NCI-H526 treated with DMSO at 0.1 percent for 48 hours (cell line): Measurements from ENCODE around the gene HMX2.

Experiments used
- DNase-seq: peaks from one replicate; lab custom pipeline; 2025; lab: John Stamatoyannopoulos, UW

The HMX2 gene, protein sequence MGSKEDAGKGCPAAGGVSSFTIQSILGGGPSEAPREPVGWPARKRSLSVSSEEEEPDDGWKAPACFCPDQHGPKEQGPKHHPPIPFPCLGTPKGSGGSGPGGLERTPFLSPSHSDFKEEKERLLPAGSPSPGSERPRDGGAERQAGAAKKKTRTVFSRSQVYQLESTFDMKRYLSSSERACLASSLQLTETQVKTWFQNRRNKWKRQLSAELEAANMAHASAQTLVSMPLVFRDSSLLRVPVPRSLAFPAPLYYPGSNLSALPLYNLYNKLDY

DNA sequence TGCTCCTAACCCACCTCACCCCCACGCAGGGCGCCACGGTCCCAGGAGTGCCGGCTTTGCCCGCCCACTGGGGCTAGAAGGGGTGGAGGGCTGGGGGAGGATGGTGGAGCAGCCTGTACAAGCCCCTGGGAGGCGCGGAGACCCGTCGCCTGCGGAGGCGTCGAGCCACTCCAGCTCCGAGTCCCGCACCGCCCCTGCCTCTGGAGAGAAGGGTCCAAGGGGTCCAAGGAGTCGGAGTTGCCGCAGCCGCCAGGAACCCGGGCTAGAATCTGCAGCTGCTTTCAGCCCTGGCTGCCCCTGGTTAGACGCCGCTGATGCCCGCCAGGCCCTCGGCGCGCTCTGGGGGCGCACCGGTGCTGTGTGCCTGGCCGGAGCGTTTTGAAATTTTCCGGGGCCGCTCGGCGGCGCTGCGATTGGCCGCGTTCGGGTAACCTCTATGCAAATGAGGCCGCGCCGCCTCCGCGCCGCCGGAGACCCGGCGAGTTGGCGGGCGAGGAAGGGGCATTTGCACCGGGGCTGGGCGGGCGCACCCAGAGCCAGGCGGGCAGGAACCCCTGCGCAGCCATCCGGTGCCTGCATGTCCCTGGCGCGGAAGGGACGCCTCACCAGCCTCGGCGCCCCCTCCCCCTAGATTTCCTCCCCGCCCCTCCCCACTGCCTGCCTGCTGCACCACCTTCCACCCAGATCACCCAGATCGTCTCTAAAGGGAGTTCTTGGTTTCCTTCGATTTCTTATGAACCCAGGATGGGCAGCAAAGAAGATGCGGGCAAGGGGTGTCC is at the start of gene HMX2:
Gene HMX2 (plus strand): TSS at position 502 of the 779 bp plus-strand sequence. CDS start 243 bp downstream, at position 745.
- peak; percentile 57 for DNase-seq

DNA sequence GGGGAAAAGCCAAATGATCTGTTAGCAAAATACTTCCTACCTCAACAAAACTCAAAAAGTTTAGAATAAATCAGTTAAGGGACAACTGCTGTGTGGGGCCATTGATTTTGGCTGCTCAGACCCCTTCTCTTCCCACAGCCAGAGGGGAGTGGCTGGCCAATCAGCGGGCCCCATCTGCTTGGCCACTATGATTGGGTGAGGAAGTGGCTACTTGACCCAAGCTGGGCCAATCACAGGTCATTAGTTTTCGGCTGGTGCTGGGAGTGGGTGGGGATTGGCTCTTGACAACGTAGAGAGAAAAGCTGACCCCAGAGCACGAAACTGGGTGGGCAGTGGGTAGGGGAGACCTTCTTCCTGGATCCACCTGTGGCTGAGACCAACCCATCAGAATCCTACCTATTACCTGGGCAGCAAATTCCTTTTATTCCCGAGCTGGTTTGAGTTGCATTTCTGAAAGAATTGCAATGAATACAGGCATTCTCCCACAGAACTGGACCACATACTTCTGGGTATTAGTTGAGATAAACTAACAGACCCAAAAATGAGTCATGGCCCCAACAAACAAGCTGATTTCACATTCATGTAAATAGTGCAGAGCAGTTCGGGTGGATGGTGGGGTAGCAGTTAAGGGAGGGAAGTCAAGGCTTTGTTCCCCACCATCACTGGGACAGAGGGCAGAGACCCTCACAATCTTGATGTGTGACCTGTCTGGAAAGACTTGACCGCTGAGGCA is 47.7 kb upstream of the HMX2 start:
- DNase-seq, result no peak

DNA sequence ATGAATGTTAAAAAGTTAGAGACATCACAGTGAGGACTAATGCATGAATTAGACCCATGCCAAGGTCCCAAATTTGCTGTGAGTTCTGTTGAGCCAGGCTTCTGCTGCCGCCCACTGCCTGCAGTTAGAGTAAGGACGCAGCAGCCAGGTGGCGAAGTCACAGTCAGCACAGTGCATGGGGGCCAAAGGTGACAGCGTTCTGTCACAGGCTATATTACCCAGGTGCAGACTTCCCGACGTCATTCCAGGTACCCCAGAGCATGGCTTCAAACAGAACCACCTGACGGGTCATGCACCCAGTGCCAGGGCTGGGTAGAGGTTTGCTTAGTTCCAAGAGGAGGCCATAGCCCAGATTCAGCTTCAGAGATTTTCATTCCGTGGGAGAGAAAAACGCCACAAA is 46.1 kb upstream of the HMX2 start:
- DNase-seq, result no peak

DNA sequence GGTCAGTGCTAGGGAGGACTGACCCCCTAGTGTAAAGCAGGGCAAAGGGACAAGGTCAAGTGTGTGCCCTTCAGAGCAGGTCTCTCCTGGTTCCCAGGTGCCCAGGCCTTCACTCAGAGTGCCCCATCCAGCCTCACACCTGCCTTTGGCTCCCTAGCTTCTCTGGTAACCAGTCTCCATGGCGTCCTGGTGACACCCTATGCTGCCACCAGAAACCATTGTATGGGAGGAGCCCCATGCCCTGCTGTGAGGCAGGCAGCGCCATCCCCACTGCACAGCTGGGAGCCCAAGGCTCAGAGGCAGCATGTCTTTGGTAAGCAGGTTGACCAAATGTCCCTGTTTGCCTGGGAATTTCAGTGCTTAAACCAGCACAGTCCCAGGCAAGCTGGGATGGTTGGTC is 45.3 kb upstream of the HMX2 start:
- DNase-seq, result no peak

DNA sequence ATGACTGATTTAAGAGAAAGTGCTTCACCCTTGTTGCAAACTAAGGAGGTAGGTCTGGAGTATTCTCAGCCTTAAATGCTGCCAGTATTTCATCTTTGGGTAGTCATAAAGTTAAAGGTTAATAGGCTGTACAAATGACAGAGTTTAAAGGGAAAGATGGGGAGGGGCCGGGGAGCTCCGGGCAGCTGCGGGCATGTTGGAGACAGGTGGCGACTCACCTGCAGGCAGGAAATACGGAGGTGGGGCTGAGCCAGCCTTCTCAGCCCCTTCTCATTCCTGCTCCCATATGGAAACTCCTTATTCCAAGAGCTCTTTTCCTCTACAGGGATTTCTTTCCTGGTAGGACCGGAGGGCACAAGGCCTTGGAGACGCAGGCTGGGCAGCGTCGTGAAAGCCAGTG is 44.0 kb upstream of the HMX2 start:
- peak; percentile 28 for DNase-seq

DNA sequence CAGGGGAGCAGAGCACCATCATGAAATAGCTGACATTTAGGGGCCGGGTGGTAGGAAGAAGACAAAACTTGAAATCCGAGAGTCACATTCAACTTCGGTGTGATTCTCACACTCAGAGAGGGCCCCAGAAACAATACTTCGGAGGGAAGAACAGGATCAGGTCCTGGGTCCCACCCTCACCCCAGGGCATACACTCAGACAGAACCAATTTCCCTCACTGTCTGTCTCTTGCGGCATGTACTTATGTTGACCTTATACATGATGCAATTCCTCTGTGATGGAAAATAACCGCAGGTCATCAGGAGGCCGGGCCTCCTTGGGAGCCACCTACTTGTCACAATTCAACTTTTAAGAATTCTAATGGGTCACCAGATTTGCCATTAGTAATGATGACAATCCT is 38.5 kb upstream of the HMX2 start:
- no peak for DNase-seq

DNA sequence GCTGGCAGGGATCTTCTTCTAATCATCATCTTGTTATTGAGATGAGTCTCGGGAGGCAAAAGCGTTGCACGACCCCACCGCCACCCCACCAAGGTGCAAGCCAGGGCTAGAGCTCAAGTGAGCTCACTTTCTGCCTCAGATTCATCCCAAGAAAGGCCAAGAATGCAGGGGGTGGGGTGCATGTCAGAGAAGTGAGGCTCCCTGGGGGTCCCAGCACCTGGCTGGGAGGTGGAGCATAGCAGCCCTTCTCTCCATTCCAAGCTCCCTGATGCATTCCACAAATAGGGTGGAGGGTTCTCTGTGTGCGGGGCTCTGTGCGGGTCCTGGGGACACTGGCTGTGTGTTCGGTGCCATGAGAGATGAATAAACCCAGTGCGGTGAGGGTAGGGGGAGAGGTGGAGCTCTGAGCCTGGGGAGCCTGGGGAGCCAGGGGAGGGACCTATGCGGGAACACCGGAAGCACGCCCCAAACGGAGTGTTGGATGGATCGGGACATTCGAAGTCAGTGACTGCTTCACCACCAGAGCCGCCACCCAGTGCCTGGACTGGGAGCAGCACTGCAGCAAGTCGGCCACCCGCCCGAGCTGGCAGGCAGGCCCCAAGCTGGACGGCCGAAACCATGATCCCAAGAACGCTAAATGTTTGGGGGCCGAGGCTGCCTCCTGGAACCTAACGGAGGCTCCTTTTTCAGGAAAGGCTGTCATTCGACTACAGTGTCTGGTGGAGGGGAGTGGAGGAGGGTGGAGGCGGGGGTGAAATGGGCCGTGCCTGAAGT is 30.1 kb upstream of the HMX2 start:
- no peak for DNase-seq

DNA sequence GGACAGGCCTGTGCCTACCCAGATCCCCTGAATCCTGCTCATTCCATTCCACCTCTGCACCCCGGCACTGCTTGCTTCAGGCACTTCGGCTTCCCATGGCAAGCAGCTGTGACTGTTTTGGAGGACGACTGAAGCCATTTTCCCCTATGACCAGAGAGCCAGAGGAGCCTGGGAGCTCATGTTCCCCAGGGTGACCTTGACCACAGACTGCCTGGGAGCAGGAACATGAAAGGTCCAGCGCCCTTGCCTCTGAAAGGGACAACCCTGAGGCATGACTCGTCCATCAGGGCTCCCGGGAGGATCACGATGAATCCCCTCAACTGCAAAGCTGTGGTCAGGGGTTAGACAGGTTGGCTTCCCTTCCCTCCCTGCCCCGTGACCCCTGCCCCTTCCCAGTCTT is 28.9 kb upstream of the HMX2 start:
- no peak for DNase-seq

DNA sequence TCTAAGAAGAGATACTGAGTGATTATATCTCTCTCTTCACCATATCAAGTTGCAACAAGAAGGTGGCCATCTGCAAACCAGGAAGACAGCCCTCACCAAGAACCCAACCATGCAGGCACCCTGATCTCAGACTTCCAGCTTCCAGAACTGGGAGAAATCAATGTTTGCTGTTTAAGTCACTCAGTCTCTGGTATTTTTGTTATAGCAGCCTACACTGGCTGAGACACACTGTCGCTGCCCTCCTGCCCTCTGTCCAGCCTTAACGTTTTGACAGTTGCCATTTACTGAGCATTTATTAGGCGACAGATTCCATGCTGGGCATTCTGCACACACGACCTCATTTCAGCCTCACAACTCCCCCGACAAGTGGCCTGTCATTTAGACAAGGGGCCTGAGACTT is 21.7 kb upstream of the HMX2 start:
- no peak for DNase-seq

DNA sequence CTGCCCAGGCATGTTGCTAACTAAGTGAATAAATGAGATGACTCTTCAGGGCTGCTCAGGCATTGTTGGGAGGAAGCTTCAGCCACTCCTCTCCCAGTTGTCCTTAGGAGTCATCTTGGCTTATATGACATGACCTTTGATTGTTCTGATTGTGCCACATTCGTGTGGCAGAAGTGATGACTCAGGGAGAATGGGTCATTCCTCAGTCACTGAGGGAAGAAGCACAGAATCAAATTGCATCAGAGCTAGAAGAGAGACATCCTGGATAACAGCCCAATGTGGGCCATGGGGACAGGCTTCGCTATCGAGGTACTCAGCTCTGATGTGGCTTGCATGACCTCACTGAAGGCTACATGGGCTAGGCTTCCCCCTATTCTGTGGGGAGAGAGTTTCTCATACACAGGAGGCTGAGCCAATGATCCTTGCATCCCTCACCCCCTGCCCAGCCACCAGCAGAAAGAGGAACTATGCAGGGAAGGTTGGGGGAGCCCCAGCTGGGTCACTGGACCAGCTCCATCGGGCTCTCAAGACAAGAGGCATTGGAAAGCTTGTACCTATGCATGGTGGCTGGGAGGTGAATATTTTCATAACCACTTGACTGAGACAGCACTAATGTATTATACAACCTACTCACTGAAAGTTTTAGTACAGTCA is 18.2 kb upstream of the HMX2 start:
- no peak for DNase-seq

DNA sequence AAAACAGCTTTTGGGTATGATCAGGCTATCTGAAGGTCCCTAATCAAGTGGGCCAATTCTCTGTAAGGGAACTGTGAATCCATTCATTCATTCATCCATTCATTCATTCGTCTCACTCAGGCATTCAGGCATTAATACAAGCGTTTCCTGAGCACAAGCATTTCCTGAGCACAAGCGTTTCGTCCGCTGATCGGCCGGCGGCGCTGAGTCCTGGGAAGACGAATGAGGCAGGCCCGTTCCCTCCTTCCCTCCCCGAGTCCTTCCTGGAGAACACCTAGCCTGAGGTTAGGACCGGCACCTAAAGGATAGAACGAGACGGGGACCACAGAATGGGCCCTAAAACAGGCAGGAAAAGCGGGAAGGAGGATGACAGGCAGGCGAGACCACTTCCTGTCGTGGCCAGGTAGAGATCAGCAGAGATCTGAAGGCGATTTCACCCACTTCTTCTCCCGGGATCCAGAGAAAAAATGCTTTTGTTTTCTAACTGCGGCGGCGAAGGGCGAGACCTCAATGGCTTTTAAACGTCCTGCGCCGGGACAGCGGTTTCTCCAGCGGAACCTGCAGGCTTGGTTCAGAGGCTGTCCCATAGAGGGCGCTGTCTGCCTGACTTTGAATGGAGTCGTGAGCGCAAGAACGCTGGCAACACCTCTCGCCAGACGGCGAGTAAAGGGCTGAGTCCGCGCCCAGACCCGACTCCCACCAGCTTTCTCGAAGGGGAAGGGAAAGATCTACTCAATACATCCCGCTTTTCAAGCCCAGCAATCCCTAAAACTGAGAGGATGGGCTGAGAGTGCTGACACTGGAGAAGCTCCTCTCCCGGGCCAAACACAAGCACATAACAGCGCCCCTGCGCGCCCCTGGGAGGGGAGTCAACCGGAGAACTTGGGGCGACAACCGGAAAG is 15.1 kb upstream of the HMX2 start:
- DNase-seq, result peak; percentile 86

DNA sequence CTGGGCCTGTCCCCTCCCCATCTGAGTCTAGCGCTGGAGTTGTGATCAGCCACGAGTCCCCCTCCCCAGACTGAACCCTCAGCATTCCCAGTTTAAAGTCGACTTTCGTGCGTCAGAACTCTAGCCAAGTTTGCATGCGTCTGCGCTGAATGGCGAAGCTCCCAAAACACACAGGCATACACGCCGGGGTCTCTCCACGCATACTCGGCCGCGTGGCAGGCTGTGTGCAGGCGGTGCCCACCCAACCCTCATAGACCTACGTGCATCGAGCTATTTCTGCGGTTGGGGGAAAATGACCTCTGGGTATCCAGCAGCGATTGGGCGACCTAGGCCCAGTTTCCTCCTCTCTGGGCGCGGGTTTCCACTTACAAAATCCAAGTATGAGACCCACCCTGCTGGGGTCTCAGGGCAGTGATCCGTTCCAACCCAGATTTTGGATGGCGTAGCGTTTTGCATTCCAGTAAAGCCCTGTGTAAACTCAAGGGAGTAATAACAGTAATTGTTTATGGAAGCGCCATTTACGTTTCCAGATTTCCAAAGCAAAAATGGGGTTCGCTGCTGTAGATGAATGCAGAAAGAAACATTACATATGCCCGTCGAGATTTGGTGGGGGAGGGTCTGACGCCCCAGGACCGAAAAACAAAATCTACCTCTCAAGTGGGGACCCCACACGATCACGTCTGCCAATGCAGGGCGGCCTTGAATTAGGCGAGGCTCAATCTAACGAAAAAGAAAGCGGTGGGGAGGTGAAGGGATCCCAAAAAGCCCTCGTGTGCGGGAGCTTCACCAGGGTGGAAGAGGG is 14.2 kb upstream of the HMX2 start:
- no peak for DNase-seq

DNA sequence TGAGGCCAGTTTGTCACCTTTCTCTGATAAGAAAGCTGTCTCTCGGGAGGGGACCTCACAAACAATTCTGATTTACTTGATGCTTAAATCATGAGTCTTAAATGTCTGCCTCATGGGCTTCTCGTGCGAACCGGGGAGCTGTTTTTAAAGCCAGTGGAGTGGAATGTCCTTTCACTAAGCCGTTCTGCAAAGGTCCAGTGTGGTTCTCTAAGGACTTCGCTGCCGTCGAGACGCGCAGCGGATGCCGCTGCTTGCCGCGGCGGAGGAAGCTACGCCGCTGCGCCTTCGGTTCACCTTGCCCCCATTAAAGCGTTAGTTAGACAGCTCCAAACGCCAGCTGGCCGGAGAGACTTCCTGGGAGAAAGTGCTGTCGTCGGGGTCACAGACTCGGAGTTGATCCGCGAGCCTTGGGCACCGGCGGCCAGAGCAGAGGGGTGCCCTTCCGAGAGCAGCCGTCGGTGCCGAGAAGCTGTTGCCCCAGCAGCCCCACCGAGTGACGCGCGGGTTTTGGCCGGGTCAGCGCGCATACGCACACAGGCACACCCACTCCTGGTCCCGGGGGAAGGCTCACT is 13.5 kb upstream of the HMX2 start:
- no peak for DNase-seq

DNA sequence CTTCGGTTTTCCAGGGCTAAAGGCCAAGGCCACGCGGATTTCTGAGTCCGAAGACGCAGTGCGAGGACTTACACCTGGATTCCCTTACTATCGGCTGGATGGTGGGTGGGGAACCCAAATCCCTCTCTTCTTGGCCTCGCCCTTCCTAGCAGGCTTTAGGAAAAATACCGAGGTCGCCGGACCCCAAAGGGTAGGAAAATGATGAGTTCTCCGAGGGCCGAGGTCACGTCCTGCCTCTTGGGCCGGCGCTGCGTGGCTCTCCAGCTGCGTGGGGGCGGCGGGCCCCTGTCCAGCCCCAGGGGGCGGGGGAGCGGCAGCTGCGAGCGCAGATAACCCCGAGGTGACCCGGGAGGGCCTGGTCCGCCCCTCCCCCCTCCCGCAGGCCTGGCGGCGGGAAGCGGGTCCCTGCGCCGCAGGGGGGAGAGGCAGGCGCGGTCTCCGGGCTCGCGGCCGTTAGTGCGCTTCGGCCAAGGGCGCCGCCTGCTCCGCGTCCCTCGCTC is 13.0 kb upstream of the HMX2 start:
- DNase-seq, result no peak

DNA sequence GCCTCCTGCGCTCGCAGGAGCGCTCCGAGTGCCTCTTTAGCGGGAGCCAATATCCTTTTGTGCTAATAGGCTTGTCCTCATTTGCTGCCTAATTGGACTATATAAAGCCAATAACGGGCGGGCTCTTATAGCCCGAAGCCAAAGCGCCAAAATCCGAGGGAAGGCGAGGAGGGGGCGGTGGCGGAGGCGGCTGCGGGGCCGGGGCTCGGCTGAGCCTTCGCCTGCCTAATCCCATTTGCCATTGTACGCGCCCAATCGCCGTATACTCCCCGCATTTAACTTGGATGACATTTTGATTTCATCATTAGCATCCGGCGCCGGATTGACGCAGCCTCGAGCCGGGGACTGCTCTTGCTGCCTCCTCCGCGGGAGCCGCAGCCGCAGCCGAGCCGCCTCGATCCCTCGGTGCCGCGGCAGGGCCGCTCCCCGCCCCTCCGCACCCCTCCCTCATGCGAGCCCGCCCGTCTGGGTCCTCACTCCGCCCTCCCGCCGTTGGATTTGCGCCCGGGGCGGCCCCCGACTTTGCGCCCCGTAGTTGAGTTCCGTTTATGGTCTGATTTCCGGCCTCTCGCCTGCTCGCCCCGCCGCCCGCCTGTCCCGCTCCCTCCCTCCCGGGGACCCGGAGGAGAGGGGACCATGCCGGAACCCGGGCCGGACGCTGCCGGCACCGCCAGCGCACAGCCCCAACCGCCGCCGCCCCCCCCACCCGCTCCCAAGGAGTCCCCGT is 12.4 kb upstream of the HMX2 start, which contains the start of gene HMX3:
Gene HMX3 (plus strand): TSS at position 556 of the 727 bp plus-strand sequence. CDS start 81 bp downstream, at position 637.
- DNase-seq, result peak; percentile 62

DNA sequence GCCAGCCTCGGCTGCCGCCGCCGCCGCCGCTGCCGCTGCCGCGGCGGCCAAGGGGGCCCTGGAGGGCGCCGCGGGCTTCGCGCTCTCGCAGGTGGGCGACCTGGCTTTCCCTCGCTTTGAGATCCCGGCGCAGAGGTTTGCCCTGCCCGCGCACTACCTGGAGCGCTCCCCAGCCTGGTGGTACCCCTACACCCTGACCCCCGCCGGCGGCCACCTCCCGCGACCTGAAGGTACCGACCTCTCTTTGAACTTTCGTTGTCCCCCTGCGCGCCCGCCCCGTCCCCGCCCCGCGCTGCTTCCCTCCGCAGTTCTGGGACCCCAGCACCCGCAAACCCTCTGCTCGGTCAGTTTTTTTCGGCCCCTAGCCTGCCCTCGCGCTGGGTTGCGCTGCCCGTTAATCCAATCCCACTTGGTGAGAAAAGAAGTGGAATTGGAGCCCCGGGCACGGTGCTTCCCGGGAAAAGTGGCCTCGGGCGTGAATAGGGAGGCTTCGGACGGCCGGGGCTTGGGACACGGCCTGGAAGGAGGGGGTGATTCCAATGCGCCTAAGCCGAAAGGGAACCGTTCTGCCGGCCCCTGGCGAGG is 11.6 kb upstream of the HMX2 start:
- no peak for DNase-seq

DNA sequence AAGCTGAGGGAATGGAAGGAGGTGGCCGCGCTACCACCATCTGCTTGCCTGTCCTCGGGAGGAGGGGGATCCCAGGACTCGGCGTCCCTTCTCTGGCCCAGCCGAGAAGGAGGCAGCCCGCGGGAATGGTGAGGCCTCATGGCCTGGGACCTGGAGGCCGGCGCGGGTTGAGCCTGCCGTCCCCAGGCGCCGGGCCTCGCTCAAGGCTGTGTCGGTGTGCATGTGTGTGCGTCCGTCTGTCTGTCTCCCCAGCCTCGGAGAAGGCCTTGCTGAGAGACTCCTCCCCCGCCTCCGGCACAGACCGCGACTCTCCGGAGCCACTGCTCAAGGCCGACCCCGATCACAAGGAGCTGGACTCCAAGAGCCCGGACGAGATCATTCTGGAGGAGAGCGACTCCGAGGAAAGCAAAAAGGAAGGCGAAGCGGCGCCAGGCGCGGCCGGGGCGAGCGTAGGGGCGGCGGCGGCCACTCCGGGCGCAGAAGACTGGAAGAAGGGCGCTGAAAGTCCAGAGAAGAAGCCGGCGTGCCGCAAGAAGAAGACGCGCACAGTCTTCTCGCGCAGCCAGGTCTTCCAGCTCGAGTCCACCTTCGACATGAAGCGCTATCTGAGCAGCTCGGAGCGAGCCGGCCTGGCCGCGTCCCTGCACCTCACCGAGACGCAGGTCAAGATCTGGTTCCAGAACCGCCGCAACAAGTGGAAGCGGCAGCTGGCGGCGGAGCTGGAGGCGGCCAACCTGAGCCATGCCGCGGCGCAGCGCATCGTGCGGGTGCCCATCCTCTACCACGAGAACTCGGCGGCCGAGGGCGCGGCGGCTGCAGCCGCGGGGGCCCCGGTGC is 10.9 kb upstream of the HMX2 start:
- no peak for DNase-seq
